Measurements from ENCODE around the gene OVOL1.

The OVOL1 gene

DNA sequence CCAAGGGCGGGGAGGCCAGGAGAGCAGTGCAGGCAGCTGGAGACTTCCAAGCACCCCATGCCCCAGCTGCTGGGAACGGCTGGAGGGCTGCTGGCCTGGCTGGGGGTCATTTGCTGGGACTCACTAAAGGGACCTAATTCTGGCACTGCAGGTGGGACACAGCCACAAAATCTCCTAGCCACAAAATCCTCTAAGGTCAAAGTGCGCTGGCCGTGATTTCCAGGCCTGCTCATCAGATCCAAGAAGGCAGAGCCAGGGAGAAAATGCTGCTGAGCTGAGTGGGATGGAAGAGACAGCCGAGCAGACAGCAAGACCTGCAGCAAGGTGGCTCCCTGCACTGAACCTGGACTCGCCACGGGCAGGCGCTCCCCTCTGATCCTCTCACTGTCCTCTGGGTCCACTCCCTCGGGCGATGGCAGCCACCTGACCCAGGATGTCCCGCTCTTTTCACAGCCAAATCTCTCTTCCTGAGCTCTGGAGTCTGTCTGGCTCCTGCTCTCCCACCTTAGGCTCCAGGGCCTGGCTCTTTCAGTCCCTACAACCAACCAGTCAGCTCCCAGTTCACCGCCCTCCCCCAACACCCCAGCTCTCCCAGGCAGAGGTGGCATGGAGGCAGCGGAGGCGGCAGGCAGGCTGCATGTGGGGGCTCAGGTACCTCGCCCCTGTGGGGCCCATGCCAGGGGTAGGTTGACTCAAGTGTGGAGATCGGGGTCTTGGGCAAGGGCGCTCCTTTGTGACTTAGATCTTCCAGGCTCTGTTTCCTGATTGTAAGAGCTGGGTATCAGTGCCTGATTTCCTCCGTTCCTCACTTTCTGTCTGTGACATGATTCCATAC is 14.5 kb downstream of the OVOL1 start:
- no peak for TF ChIP-seq EZH2phosphoT487 (IDR thresholded peaks at IDR 0.05; ENCODE audit: low read depth)
- TF ChIP-seq, protein P1, sequence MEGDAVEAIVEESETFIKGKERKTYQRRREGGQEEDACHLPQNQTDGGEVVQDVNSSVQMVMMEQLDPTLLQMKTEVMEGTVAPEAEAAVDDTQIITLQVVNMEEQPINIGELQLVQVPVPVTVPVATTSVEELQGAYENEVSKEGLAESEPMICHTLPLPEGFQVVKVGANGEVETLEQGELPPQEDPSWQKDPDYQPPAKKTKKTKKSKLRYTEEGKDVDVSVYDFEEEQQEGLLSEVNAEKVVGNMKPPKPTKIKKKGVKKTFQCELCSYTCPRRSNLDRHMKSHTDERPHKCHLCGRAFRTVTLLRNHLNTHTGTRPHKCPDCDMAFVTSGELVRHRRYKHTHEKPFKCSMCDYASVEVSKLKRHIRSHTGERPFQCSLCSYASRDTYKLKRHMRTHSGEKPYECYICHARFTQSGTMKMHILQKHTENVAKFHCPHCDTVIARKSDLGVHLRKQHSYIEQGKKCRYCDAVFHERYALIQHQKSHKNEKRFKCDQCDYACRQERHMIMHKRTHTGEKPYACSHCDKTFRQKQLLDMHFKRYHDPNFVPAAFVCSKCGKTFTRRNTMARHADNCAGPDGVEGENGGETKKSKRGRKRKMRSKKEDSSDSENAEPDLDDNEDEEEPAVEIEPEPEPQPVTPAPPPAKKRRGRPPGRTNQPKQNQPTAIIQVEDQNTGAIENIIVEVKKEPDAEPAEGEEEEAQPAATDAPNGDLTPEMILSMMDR (IDR thresholded peaks at IDR 0.05; ENCODE audit: low read depth, low read length): no peak
- Histone ChIP-seq H3K36me3 (replicated peaks; ENCODE audit: low read depth, low read length) (no peaks in the 10 kb centered on the region), H3K79me2 (ENCODE audit: low read length) (no peaks in the 10 kb centered on the region), H4K20me1 (ENCODE audit: insufficient read depth, low read length) (no peaks in the 10 kb centered on the region), H3K9me3 (ENCODE audit: insufficient read depth, low read length) (no peaks in the 10 kb centered on the region), H3K4me2 (ENCODE audit: low read length) (no peak overlapping the region), H2AFZ (ENCODE audit: low read depth, low read length) (no peak overlapping the region), H3K27me3 (ENCODE audit: low read depth, low read length) (peaks cover 36% of the 10 kb centered on the region), H3K4me3 (ENCODE audit: low read length) (no peak overlapping the region), H3K27ac (ENCODE audit: low read length) (no peak overlapping the region), H3K4me1 (ENCODE audit: low read length) (peaks cover 14% of the 10 kb centered on the region), H3K9ac (ENCODE audit: low read length) (no peak overlapping the region)

DNA sequence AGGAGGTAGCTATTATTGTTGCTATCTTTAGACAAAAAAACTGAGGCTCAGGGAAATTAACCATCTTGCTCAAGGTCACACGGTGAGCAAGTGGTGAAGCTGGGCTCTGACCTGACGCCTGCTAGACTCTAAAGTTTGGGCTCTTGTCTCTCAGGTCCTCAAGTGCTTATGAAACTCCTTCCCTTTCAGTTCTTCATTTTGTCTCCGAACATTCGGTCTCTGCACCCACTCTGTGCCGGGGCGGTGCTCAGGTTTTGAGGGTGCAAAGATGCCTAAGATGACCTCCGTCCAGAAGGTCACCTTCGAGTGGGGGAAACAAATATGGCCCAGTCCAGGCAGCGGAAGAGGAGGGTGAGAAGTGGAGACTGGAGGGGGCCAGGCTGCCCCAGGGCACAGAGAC is 16.0 kb downstream of the OVOL1 start:
- Histone ChIP-seq H2AFZ (ENCODE audit: low read depth, low read length) (peak overlapping the region; percentile 47), H3K9me3 (ENCODE audit: insufficient read depth, low read length) (no peaks in the 10 kb centered on the region), H3K4me3 (ENCODE audit: low read length) (peak overlapping the region; percentile 63), H3K9ac (ENCODE audit: low read length) (no peak overlapping the region), H3K4me1 (ENCODE audit: low read length) (peaks cover 14% of the 10 kb centered on the region), H3K4me2 (ENCODE audit: low read length) (peak overlapping the region; percentile 78), H3K27me3 (ENCODE audit: low read depth, low read length) (peaks cover 28% of the 10 kb centered on the region), H3K79me2 (ENCODE audit: low read length) (no peaks in the 10 kb centered on the region), H3K27ac (ENCODE audit: low read length) (no peak overlapping the region), H3K36me3 (replicated peaks; ENCODE audit: low read depth, low read length) (no peaks in the 10 kb centered on the region), H4K20me1 (ENCODE audit: insufficient read depth, low read length) (no peaks in the 10 kb centered on the region)
- no peak for TF ChIP-seq EZH2phosphoT487 (IDR thresholded peaks at IDR 0.05; ENCODE audit: low read depth)
- TF ChIP-seq, protein P1 (IDR thresholded peaks at IDR 0.05; ENCODE audit: low read depth, low read length): no peak

GRCh38 chr11:65803797-65804492 is 17.1 kb downstream of the OVOL1 start:
- Histone ChIP-seq H3K79me2 (ENCODE audit: low read length) (no peaks in the 10 kb centered on the region), H3K4me1 (ENCODE audit: low read length) (peaks cover 14% of the 10 kb centered on the region), H3K9ac (ENCODE audit: low read length) (no peak overlapping the region), H3K27ac (ENCODE audit: low read length) (no peak overlapping the region), H2AFZ (ENCODE audit: low read depth, low read length) (no peak overlapping the region), H3K27me3 (ENCODE audit: low read depth, low read length) (peaks cover 26% of the 10 kb centered on the region), H4K20me1 (ENCODE audit: insufficient read depth, low read length) (no peaks in the 10 kb centered on the region), H3K4me3 (ENCODE audit: low read length) (no peak overlapping the region), H3K9me3 (ENCODE audit: insufficient read depth, low read length) (no peaks in the 10 kb centered on the region), H3K36me3 (replicated peaks; ENCODE audit: low read depth, low read length) (no peaks in the 10 kb centered on the region), H3K4me2 (ENCODE audit: low read length) (peak overlapping the region; percentile 78; the same call in 1 of the 2 replicates)
- TF ChIP-seq EZH2phosphoT487 (IDR thresholded peaks at IDR 0.05; ENCODE audit: low read depth): no peak
- TF ChIP-seq, protein P1 (IDR thresholded peaks at IDR 0.05; ENCODE audit: low read depth, low read length): no peak

DNA sequence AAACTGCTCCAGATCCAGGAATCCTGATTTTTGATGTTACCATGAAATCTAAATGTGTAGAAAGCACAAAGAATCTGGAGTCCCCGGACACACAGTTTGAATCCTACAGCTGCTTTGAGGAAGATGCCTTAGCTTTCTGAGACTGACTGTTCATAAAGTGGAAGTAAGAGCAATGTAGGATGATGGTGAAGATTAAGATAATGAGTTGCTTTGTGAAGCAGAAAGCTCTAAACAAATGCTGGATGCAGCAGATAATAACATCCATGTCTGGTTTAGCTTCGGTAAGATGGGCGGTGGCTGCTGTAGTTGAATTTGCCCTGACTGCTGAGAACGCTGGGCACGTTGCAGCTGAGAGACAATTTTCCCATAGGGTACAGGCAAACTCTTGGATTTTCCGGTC is 20.1 kb downstream of the OVOL1 start:
- peaks cover 14% of the 10 kb centered on the region for H3K4me1 ChIP-seq (ENCODE audit: low read length)
- TF ChIP-seq, protein P1 (IDR thresholded peaks at IDR 0.05; ENCODE audit: low read depth, low read length): no peak
- TF ChIP-seq EZH2phosphoT487 (IDR thresholded peaks at IDR 0.05; ENCODE audit: low read depth): no peak
- H3K36me3 ChIP-seq (replicated peaks; ENCODE audit: low read depth, low read length): no peaks in the 10 kb centered on the region
- no peaks in the 10 kb centered on the region for H4K20me1 ChIP-seq (ENCODE audit: insufficient read depth, low read length)
- H3K27me3 ChIP-seq (ENCODE audit: low read depth, low read length): peaks cover 24% of the 10 kb centered on the region
- no peak overlapping the region for H3K4me3 ChIP-seq (ENCODE audit: low read length)
- H3K9ac ChIP-seq (ENCODE audit: low read length): no peak overlapping the region
- no peaks in the 10 kb centered on the region for H3K9me3 ChIP-seq (ENCODE audit: insufficient read depth, low read length)
- peak overlapping the region; percentile 4; the same call in 1 of the 2 replicates for H3K4me2 ChIP-seq (ENCODE audit: low read length)
- H3K27ac ChIP-seq (ENCODE audit: low read length): no peak overlapping the region
- no peak overlapping the region for H2AFZ ChIP-seq (ENCODE audit: low read depth, low read length)
- no peaks in the 10 kb centered on the region for H3K79me2 ChIP-seq (ENCODE audit: low read length)
